Natural killer cell (primary cell): ENCODE measurements around the gene IRX2. TPM values are rescaled to one million over a fixed set of nuclear protein-coding genes. Genes with fewer than 3 reads are reported as not detected.

Experiments
- ATAC-seq, 3 donors: fragments of 150-1000 bp in 2 of 3; fragments of 200-7000 bp in 1 of 3; cut with Tn5 transposase; 1 replicate in 1 of 3; 2 replicates in 2 of 3; pipeline ENCODE4 v1.10.0; 2021; ENCODE audit warnings: mild to moderate bottlenecking in 2 of 3, moderate library complexity in 2 of 3
- DNase-seq, 2 donors: peaks; one replicate each; pipeline versions ENCODE4 v3.0.0 to v3.0.0-alpha.2; 2013 to 2021; ENCODE audit warnings: mixed read lengths in 1 of 2
- H3K27ac ChIP-seq: one replicate; pipeline ENCODE4 v1.5.1; 2013; ENCODE audit warnings: mild to moderate bottlenecking, low read length
- H3K27me3 ChIP-seq: one replicate; pipeline ENCODE4 v1.6.1; 2013; ENCODE audit warnings: low read length; ENCODE audit not compliant: control insufficient read depth, insufficient read depth
- H3K36me3 ChIP-seq: one replicate; pipeline ENCODE4 v1.6.1; 2013; ENCODE audit warnings: low read length; ENCODE audit not compliant: control insufficient read depth, insufficient read depth
- H3K4me1 ChIP-seq: one replicate; pipeline ENCODE4 v1.6.1; 2013; ENCODE audit warnings: low read length; ENCODE audit not compliant: control insufficient read depth, insufficient read depth
- H3K4me3 ChIP-seq: one replicate; pipeline ENCODE4 v1.5.1; 2013; ENCODE audit warnings: low read length
- H3K9me3 ChIP-seq: one replicate; pipeline ENCODE4 v1.6.1; 2013; ENCODE audit warnings: low read length; ENCODE audit not compliant: control insufficient read depth, insufficient read depth
- H3K27ac Mint-ChIP-seq, 2 donors: one replicate each; pipeline ENCODE4 v1.8.0; 2022; ENCODE audit warnings: mild to moderate bottlenecking in 2 of 2, mixed read lengths in 2 of 2, moderate library complexity in 1 of 2
- H3K27me3 Mint-ChIP-seq, 2 donors: one replicate each; pipeline ENCODE4 v1.8.0; 2022; ENCODE audit warnings: low read depth in 2 of 2, mixed read lengths in 2 of 2
- H3K36me3 Mint-ChIP-seq: one replicate; pipeline ENCODE4 v1.8.0; 2022; ENCODE audit warnings: mixed read lengths
- H3K4me1 Mint-ChIP-seq, 2 donors: one replicate each; pipeline ENCODE4 v1.8.0; 2022; ENCODE audit warnings: mixed read lengths in 2 of 2
- H3K4me3 Mint-ChIP-seq: one replicate; pipeline ENCODE4 v1.8.0; 2022; ENCODE audit warnings: mild to moderate bottlenecking, moderate library complexity, mixed read lengths
- H3K9me3 Mint-ChIP-seq, 2 donors: one replicate each; pipeline ENCODE4 v1.8.0; 2022; ENCODE audit warnings: mixed read lengths in 2 of 2
- CTCF ChIP-seq: fragments of 200-600 bp; IDR thresholded peaks from one replicate; pipeline ENCODE4 v1.8.0; 2022; ENCODE audit warnings: antibody characterized with exemption
- WGBS: methylation state at CpG from one replicate; pipeline ENCODE4 v1.1.7; 2013; ENCODE audit warnings: missing lambda C conversion rate; ENCODE audit not compliant: insufficient coverage; 5-methylcytosine and 5-hydroxymethylcytosine counted together
- intact Hi-C: fragments of 100-400 bp; cut with micrococcal nuclease; formaldehyde crosslinking; loops from one replicate; pipeline ENCODE4 v1.14.2; 2022
- total RNA-seq, 4 donors: library from RNA; stranded (reverse); fragments of 120-200 nt in 1 of 4; gene quantifications; one replicate each; pipeline versions ENCODE4 v1.2.3 to v1.2.4, GENCODE V29; 2013 to 2022

The IRX2 gene
- total RNA-seq, 3 donors from 2014 or later (not counting 1 experiment from before 2014, with no cell fraction given) = not detected

- Mint-ChIP-seq H3K27me3 (no peaks in the 10 kb centered on the region), H3K4me1 (no peaks in the 10 kb centered on the region), H3K36me3 (no peaks in the 10 kb centered on the region), H3K4me3 (no peak overlapping the region), H3K9me3 (no peaks in the 10 kb centered on the region), H3K27ac (no peak overlapping the region)
- DNase-seq = no peak
- H3K4me1 ChIP-seq = no peaks in the 10 kb centered on the region
- 84% methylated on average over 10 of the region's 10 CpGs for WGBS
- no peak for TF ChIP-seq CTCF
- no peak overlapping the region for H3K4me3 ChIP-seq
- H3K36me3 ChIP-seq = no peaks in the 10 kb centered on the region
- intact Hi-C loops = no loop called here
- no peak for ATAC-seq
- no peak overlapping the region for H3K27ac ChIP-seq
- no peaks in the 10 kb centered on the region for H3K9me3 ChIP-seq
- no peaks in the 10 kb centered on the region for H3K27me3 ChIP-seq
Observed at GRCh38 chr5:2708751-2709150, 42.7 kb downstream of the IRX2 start.

GRCh38 chr5:2708132-2708531 is 43.3 kb downstream of the IRX2 start:
- Mint-ChIP-seq H3K36me3 (no peaks in the 10 kb centered on the region), H3K27me3 (no peaks in the 10 kb centered on the region), H3K27ac (no peak overlapping the region), H3K4me1 (no peaks in the 10 kb centered on the region), H3K9me3 (no peaks in the 10 kb centered on the region), H3K4me3 (no peak overlapping the region)
- intact Hi-C loops = no loop called here
- H3K36me3 ChIP-seq = no peaks in the 10 kb centered on the region
- H3K4me1 ChIP-seq = no peaks in the 10 kb centered on the region
- ATAC-seq = no peak
- TF ChIP-seq CTCF = no peak
- H3K4me3 ChIP-seq = no peak overlapping the region
- no peaks in the 10 kb centered on the region for H3K9me3 ChIP-seq
- 90% methylated on average over 15 of the region's 15 CpGs for WGBS
- H3K27ac ChIP-seq = no peak overlapping the region
- DNase-seq = no peak
- no peaks in the 10 kb centered on the region for H3K27me3 ChIP-seq

GRCh38 chr5:2705861-2706260 is 45.6 kb downstream of the IRX2 start:
- Histone ChIP-seq H3K9me3 (no peaks in the 10 kb centered on the region), H3K4me3 (no peak overlapping the region), H3K36me3 (no peaks in the 10 kb centered on the region), H3K4me1 (no peaks in the 10 kb centered on the region), H3K27me3 (no peaks in the 10 kb centered on the region), H3K27ac (no peak overlapping the region)
- ATAC-seq (no peak), DNase-seq (no peak)
- WGBS = 81% methylated on average over 10 of the region's 10 CpGs
- no peaks in the 10 kb centered on the region for H3K27me3 Mint-ChIP-seq
- no peak overlapping the region for H3K4me3 Mint-ChIP-seq
- no peak for TF ChIP-seq CTCF
- H3K36me3 Mint-ChIP-seq = no peaks in the 10 kb centered on the region
- no peak overlapping the region for H3K27ac Mint-ChIP-seq
- no peaks in the 10 kb centered on the region for H3K9me3 Mint-ChIP-seq
- no peaks in the 10 kb centered on the region for H3K4me1 Mint-ChIP-seq
- intact Hi-C loops = no loop called here

GRCh38 chr5:2704806-2705645 is 46.5 kb downstream of the IRX2 start:
- Histone ChIP-seq H3K27ac (no peak overlapping the region), H3K27me3 (no peaks in the 10 kb centered on the region), H3K9me3 (no peaks in the 10 kb centered on the region), H3K36me3 (no peaks in the 10 kb centered on the region), H3K4me1 (no peaks in the 10 kb centered on the region), H3K4me3 (no peak overlapping the region)
- Mint-ChIP-seq H3K4me1 (no peaks in the 10 kb centered on the region), H3K9me3 (no peaks in the 10 kb centered on the region), H3K27ac (no peak overlapping the region), H3K27me3 (no peaks in the 10 kb centered on the region), H3K4me3 (no peak overlapping the region), H3K36me3 (no peaks in the 10 kb centered on the region)
- intact Hi-C loops = no loop called here
- no peak for ATAC-seq
- no peak for DNase-seq
- WGBS = 87% methylated on average over 16 of the region's 16 CpGs
- TF ChIP-seq CTCF = no peak
